ENCODE results near the gene ALDH1A3.
A peak's percentile ranks its signal among the peaks of the same experiment; 100 is the strongest.

Gene ALDH1A3

GRCh38 chr15:100947760-100948429 lies 68.3 kb downstream of the ALDH1A3 start:
- no peak for TF ChIP-seq CTCF (IDR thresholded peaks at IDR 0.05; ENCODE audit: low read length, missing control alignments)
- no peak for DNase-seq (ENCODE audit: low read depth)
- no peak overlapping the region for H3K4me3 ChIP-seq (replicated peaks; ENCODE audit: low read depth, low read length)

GRCh38 chr15:100948430-100948762 lies 68.8 kb downstream of the ALDH1A3 start:
- no peak for TF ChIP-seq CTCF (IDR thresholded peaks at IDR 0.05; ENCODE audit: low read length, missing control alignments)
- no peak overlapping the region for H3K4me3 ChIP-seq (replicated peaks; ENCODE audit: low read depth, low read length)
- DNase-seq (ENCODE audit: low read depth), result no peak

GRCh38 chr15:100949691-100950090 lies 70.1 kb downstream of the ALDH1A3 start:
- DNase-seq (ENCODE audit: low read depth), result no peak
- no peak for TF ChIP-seq CTCF (IDR thresholded peaks at IDR 0.05; ENCODE audit: low read length, missing control alignments)
- H3K4me3 ChIP-seq (replicated peaks; ENCODE audit: low read depth, low read length), result no peak overlapping the region

GRCh38 chr15:100951965-100952364 lies 72.3 kb downstream of the ALDH1A3 start:
- no peak for DNase-seq (ENCODE audit: low read depth)
- no peak for TF ChIP-seq CTCF (IDR thresholded peaks at IDR 0.05; ENCODE audit: low read length, missing control alignments)
- no peak overlapping the region for H3K4me3 ChIP-seq (replicated peaks; ENCODE audit: low read depth, low read length)

GRCh38 chr15:100952566-100952965 lies 72.9 kb downstream of the ALDH1A3 start:
- H3K4me3 ChIP-seq (replicated peaks; ENCODE audit: low read depth, low read length), result no peak overlapping the region
- no peak for DNase-seq (ENCODE audit: low read depth)
- TF ChIP-seq CTCF (IDR thresholded peaks at IDR 0.05; ENCODE audit: low read length, missing control alignments), result no peak

- TF ChIP-seq CTCF (IDR thresholded peaks at IDR 0.05; ENCODE audit: low read length, missing control alignments), result no peak
- DNase-seq (ENCODE audit: low read depth), result peak; percentile 43
- no peak overlapping the region for H3K4me3 ChIP-seq (replicated peaks; ENCODE audit: low read depth, low read length)
Measured at GRCh38 chr15:100958326-100959065, 78.9 kb downstream of the ALDH1A3 start.
